ENCODE measurements around the gene CHD2.
"Not testable (repeated sequence)": the region's sequence is repeated elsewhere in the genome, so short reads cannot be mapped to it uniquely, and the experiment has no call there.

The CHD2 gene

DNA sequence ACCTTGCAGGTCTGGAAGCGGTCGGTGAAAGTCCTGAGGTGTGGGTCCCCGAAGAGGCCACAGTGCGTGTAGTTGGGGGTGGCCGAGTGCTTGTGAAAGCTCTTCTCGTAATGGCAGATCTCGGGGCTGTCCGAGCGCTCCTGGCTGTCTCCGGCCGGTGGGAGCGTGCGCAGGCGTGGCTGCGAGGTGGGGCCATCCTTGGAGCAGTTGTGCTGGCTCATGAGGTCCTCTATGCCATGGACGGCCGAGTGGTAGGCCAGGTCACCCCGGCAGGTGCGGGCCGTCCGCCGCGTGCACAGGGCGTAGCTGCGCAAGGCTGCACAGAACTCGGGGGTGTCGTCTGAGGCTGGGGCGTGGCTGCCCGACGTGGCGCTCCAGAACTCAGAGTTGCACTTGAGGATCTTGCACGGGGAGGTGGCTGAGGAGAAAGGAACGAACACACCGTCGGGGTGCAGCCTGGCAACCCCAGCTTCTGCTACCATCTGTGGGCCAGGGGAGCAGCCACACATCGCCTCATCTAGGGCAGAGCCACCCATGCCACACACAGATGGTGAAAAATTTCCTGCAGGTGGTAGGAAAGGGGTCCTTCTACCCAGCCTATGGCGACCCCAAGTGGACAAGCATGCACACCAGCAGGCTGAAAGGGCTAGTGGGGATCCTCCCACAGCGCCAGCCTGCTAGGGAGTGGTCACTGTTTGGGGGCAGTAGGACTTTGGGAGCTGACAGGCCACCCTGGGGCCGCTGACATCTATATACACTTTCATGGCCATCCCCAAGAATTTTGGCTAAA lies 152.2 kb downstream of the CHD2 start:
- peak; percentile 15 for DNase-seq

DNA sequence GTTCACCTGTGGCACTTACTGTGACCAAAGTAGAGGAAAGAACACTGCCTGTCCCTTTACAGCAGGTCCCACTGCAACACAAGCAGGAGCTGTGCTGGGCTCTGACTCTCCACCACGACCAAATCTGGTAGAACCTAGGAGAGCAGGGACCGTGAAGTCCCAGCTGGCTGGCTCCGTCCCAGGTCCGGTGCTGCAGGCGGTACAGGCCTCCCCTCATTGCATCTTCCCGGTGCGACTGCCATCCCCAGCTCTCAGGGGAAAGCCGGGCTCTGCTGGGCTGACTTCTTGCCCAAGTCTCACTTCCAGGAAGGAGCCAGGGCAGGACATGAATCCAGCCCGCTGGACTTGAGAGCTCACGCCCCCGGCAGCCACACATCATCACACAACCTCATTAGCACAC lies 155.1 kb downstream of the CHD2 start:
- DNase-seq: no peak

DNA sequence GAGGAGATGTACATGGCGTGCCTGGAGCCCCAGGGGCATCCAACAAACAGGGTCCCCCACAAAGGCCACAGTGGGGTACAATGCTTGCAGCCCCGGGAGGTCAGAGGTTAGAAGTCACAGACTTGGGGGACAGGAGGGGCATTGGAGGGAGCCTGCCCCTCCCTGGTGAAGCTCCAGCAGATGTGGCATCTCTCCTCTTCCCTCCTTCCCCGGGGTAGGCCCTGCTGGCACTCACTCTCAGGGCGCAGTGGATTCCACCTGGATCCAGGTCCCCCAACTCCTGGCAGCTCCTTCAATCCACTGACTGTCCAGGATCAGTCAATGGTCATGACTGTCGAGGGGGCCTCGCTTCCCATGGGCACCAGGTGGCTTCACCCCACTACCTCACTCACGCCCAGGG lies 156.7 kb downstream of the CHD2 start:
- no peak for DNase-seq

DNA sequence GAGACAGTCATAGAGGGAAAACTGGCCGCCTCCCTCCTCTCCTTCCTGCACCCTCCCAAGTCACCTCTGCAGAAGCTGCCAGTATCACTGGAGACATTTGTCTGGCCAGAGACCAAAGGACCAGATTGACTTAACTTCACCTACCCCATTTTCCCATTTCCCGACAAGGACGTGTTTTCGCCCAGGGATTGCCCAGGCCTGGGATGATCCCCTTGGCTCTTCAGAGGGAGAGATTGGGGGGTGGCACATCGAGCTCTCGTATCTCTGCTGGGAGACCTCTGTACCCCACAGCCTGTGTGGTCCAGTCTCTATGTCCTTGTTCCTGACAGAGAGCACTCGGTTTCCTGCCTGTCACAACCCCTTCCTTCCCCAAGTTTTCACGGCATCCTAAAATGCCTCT lies 157.5 kb downstream of the CHD2 start:
- DNase-seq: no peak

DNA sequence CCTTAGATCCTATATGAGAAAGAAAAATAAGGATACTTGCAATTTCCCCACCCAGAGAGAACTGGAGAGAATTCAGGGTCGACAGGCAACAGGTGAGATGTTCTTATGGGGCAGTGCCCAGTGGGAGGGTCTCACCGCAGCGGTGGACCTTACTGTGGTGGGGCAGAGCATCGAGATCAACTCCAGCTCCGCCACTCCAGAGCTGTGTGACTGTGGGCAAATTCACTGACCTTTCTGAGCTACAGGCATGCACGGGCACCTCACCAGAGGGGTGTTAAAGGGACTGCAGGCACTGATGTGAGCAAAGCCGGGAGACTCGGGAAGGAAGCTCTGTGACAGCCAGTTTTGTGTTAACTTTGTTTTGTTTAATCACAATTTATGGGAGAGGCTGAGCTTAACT lies 158.0 kb downstream of the CHD2 start:
- no peak for DNase-seq

DNA sequence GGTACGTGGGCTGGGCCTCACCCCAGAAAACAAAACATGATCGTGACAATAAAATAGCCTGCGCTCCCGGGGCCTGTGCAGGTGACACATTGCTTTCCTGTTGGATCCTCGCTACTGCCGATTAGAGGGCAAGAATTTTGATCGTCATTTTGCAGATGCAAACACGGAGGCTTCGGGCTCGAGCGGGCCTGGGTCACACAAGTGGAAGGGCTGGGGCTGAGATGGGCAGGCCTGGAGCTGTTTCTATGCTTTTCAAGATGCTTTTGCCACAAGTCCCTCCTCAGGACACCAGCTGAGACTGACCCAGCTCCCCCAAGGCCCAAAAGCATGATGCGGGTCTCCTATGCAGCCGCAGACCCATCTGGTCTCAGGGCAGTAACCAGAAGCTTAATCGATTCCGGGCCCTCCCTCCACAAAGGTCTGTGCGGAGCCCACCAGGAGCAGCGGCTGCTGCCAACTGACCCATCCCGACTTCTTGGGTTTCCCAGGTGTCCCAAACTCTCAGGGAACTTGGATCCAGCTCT lies 158.8 kb downstream of the CHD2 start:
- DNase-seq: no peak

DNA sequence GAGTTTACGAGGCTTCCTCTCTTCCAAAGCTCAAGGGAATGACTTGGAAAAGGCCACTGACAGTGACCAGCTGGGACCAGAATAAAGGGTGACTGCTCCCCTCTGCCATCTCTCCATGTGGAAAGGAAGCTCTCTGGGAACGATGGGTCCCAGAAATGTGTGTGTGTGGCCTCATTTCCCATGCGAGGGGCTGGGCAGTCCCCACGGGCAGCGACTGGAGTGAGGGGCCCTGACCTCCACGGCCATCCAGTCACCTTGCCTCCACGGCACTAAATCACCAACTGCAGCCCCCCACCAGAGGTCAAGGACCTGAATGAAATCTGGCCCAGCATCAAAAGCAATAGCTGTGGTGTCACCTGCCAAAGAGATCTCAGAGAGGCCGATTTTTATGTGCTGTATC lies 159.3 kb downstream of the CHD2 start:
- DNase-seq: no peak

DNA sequence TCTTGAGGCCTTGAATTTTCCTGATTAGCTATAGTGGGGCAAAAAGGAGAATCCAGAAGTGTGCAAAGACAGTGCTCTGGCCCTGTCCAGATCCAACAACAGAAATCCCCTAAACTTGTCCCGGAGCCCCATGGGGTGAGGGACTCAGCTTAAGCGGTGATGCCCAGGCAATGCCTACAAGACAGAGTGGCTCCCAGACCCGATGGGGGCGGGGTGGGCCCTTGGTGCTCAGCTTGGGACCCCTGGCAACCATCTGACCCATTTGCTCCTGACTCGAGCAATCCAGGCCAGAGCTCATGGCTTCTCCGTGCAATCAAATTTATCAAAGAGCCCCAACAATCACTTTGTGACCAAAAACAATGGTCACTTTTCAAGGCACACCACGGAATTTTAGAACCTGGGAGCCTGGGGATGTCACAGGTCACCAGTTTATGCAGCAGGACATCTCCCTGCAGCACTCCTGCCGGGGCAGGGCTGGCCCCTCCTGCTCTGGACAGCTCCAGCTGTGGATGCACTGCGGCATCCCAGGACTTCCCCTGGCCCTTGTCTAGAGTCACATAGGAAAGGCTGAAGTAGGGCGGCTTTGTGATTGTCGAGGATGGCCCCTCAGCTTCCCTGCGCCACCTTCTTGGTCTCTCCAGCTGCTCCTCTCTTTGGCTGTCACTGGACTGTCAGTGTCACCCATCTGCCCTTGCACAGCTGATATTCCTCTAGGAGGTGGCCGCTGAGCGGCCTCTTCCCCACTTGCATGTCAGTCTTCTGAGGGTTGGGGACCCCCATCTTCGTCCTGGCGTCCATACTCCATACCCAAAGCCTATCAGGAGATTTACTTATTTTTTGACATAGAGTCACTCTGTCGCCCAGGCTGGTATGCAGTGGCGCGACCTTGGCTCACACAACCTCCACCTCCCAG lies 160.5 kb downstream of the CHD2 start:
- no peak for DNase-seq

DNA sequence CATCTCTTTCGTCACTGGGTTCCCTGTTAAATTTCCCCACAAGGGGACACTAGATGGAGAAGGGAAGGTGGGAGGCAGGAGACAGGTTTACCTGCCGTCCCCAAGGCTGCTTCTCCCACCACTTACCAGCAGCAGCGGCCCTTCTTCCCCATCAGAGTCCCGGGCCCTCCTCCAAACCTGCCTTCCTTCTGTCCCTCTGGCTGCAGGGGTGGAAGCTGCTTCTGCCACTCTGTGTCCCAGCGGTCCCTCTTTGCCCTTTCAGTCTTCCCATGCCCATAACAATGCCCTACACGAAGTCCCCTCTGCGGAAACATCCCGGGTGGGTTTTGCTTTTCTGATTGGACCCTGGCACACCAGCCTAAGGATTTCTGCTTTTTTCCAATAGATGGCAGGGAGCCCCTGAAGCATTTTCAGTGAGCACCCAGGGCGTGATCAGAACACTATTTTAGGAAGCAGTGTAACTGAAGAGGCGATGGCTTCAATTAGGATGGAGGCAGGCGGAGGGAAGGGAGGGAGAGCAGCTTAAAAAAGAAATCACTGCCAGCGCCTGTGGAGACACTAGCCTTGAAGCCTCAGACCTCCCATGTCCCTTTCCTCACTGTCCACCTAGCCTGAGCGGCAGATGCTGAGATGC lies 162.6 kb downstream of the CHD2 start:
- not testable (repeated sequence) for DNase-seq

DNA sequence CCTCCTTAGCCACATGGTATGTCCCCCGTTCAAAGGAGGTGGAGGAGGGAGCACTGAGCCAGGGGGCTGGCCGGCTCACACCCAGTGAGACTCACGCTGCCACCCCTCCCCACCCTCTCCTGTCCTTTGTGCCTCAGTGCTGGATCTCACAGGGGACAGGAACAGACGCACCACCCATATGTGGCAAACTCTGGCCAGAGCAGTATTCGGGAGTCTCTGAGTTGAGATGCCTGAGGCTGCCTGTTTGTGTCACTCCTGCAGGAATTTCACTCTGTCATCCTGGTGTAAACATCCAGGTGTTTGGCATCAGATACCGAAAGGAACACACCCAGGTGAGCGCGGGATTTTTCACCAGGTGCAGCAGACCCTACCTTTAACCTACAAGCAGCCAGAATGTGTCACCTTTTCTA lies 163.1 kb downstream of the CHD2 start:
- no peak for DNase-seq

DNA sequence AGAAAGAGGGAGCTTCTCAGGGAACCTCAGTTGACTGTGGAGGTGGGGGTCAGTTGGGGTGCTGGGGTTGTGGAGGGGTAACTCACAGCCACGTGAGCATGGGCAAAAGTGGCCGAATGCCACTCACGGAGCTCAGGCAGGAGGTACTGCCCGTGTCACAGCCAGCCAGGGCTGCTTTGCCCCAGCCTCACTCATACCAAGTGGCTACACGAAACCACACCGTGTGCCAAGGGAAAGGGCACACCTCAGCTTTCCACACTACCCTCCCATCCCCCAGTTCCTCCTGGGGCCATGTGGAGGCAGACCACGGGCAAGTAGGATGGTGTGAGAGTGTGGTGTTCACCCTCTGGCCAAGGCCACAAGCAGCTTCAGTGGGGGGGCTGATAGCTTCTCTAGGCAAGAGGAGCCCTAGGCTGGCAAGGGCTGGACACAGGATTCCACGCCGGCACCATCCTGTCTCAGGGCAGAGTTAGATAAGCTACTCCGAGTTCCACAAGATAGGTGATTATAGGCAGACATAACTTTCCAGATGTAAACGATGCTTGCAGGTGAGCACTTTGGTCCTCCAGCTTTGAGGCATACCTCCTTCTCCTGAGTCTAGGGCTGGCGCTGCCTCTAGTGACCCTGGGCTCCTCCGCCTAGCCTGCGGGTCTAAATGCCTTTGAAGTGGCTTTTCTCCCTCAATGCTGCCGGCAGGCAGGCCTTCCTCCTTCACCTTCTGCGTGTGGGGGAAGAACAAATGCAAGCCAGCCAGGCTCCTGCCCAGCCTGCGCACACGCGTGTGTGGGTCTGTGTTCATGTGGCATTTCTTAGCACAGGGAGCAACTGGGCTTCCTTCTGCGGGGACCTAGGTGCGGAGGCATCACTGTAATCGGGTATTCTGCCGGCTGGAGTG lies 163.9 kb downstream of the CHD2 start:
- no peak for DNase-seq

DNA sequence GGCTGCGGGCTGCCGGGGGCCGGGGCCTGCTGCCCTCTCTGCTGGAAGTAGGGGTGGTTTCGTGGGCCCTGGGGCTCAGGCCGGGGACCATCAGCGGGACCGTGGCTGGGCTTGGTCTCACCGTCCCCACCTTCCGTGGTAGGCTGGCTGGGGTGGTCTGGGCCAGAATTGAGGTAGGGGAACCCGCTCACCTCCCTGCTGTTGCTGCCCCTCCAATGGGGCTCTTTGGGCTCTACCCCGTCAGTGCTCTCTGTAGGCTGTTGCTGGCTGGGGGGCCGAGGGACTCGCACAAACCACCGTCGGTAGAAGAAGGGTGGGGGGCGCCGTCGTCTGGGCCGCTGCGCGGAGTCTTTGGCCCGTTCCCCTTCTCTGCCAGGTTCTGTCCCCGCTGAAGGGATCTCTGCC lies 165.5 kb downstream of the CHD2 start:
- DNase-seq: no peak

DNA sequence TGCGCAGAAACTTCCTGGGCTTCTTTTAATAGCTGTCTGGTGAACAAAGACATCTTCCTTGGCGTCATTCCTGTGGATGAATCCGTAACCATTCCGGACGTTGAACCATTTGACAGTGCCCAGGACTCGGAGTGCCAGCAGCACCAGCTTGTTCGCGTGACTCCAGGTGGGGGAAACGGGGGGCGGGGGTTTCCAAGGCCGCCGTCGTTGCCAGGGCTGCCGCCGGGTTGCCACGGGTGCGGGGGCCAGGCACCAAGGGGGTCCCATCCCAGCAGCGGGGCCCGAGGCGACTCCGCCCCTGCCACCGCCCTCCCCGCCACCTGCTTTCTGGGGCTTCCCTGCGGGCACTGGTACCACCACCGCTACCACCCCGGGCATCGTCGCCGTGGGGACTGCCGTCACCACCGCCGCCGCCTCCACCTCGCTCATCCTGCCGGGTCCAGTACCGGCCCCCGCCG lies 166.1 kb downstream of the CHD2 start:
- no peak for DNase-seq

DNA sequence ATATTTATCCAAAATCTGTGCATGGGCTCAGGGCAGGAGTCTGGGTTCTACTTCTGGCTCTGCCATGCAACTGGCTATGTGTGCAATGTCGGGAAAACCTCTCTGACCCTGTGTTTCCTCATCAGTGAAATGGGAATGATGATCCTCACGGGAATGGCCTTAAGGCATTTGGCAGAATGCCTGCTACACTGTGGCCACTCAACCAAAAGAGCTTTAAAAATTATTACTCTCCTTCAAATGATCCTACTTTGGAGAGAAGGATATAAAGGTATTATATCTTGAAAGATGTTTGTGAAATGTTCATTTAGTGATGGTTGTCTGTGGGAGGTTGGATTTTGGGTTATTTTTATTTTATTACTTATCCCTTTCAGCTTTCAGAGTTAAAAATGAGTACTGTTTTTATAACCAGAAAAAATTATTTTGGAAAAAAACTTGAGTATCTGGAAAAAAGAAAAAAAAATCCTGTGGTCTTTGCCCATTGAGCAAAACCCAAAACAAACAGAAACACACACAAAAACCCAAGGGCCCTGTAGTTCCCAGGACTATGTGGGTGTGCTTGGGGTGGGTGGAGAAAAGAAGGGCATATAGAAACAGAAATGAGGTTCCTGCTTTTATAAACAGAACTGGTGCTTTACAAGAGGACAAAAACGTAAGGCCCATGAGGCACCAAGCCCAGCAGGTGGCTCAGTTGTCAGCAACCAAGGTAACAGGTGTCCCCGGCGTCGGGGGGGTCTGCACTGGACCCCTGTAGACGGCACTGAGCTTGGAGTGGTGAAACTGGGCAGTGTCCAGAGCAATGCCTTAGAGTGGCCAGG lies 166.9 kb downstream of the CHD2 start:
- no peak for DNase-seq

DNA sequence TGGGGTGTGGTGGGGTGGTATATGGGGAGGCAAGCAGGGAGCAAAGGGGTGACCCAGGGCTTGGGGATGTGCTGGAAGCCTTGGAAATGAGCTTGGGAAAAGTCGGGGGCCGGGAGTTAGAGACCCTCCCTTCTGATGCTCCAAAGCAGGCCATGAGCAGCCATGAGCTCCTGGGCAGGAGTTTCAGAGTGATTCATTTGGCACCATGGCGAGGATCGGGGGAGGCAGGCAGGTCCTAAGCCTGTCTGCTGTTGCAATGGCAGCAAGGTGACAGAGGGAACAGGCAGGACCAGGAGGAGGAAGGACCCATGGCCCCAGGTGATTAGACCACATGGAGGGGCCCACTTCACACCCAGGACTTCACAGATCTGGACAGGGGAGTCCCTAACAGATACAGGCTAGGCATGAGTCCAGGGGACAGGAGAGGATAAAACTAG lies 167.5 kb downstream of the CHD2 start:
- DNase-seq: no peak

DNA sequence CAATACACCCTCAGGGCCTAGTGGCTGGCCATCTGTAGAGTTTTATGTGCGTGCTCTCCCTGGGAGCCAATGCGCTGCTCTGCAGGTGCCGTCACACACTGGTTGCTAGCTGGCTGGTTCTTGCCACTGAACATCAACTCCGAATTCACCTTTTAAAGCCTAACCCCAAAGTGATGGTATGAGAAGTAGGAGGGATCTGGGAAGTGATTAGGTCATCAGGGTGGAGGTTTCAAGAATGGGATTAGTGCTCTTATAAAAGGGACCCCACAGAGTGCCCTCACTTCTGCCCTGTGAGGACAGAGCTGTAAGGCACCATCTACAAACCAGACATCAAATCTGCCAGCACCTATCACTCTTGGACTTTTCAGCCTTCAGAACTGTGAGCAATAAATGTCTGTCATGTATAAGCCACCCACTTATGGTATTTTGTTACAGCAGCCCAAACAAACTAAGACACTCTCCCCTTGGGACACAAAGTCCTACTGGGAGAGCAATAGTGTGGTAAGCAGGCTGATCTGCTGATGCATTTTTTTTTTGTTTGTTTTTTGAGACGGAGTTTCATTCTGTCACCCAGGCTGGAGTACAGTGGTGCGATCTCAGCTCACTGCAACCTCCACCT lies 168.6 kb downstream of the CHD2 start:
- no peak for DNase-seq

DNA sequence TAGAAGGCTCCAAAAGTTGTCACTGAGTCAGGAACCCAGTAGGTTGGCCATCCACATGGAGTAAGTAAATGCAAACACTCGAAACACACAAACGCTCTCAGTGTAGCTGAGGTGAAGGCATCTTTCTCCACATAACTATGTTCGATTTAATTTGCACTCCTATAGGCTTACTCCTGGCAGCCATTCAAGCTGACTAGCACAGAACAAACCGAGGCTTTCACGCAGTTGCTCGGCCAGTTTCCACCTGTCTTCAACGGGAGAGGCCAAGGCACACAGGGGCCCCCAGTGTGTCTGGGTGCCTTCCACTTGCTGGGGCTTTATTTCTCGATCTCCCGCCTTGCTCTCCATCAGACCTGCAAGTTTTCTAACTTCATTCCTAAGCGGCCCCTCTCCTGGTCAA lies 170.0 kb downstream of the CHD2 start:
- no peak for DNase-seq

DNA sequence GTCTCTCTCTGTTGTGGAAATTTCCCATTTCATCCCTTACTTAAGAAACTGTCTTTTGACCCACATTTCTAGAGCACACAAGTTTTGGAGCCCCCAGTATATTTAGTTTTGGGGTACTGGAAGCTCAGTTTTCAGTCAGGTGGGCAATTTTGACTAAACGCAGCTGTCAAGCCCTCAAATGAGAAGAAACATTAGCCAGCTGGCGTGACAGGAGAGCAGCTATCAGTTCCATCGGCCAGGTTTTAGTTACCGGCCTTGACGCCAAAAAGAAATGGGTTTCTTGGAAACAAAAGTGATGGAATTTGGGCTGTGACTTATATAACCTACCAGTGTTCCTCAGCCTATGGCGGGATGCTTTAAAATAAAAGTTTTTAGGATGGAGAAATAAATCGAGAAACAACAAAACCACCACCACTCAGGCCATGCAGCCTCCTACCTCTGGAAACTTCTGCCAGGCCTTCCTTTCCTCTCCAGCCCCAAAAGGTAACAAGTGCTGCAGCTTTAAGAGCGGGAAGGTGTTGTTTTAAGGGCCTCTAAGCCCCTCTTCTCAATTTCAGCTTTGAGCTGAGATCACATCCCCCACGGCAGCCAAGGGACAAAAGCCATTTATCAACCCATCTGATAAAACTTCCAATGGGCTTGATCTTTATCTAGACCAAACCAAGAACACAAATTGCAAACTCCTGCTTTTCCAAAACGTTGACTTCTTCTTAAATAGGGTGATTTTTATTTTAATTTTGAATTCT lies 170.6 kb downstream of the CHD2 start:
- DNase-seq: no peak

DNA sequence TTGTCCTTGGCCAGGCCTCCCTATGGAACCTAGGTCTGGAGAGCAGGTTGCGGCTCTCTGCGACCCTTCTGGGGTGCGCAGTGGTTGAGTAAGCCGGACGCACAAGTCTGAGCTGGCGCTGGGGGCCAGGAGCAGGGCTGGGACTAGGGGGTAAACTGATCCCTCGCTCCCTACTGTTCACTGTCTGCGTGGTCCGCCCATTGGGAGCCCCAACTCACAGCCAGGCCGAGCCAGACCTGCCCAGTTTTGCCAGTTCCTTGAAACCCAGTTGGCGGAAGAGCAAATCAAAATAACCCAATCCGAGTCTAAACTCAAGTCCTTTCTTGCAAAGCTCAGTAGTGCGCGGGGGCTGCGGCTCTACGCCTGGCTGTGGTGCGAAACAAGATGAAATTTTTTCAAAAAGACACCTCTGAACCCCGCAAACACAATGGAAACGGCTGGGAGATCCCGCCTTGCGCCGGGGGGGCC lies 171.4 kb downstream of the CHD2 start:
- no peak for DNase-seq

DNA sequence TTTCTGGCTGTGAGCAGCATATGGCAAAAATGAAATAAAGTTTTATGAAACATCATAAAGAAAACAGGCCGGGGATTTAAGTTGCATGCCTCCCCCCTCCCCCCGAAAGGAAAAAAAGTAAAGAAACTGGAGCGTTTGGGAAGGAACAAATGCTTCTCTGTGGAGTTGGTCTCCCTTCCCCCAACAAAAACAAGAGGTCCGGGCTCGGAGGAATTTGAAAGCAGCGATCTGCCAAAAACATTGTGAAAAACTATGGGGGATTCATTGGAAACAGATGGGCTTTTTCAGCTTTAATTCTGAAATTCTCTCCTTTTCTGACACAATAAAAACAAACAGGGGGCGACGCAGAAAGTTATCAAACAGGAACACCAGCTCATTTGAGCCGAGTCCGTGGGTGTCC lies 171.9 kb downstream of the CHD2 start:
- no peak for DNase-seq
